WTC11 (cell line): ENCODE results near the gene MITF. TPM values are rescaled to one million over a fixed set of nuclear protein-coding genes. Genes with fewer than 3 reads are reported as not detected.

ENCODE experiments used
- ATAC-seq: fragments of 200-7000 bp; cut with Tn5 transposase; 2 replicates; pipeline ENCODE4 v1.10.0; 2021; ENCODE audit warnings: mild to moderate bottlenecking, moderate library complexity
- CTCF ChIA-PET: fragments of 300-600 bp; sonication (Branson Sonifier 250); formaldehyde crosslinking; loops from one replicate; lab custom pipeline; 2021; ENCODE audit warnings: antibody characterized with exemption; lab: Charles Lee
- POLR2A ChIA-PET: fragments of 350-600 bp; sonication (Branson Sonifier 250); formaldehyde crosslinking; loops from one replicate; lab custom pipeline; 2021; ENCODE audit warnings: antibody characterized with exemption; lab: Charles Lee
- DNase-seq: peaks from one replicate; pipeline ENCODE4 v3.0.0; 2021; ENCODE audit warnings: low spot score
- H3K27ac Mint-ChIP-seq: 2 replicates; pipeline ENCODE4 v1.8.0; 2021; ENCODE audit warnings: mixed read lengths
- H3K27me3 Mint-ChIP-seq: 2 replicates; pipeline ENCODE4 v1.8.0; 2021; ENCODE audit warnings: low read depth, mild to moderate bottlenecking, moderate library complexity, mixed read lengths
- H3K36me3 Mint-ChIP-seq: 2 replicates; pipeline ENCODE4 v1.8.0; 2021; ENCODE audit warnings: mixed read lengths
- H3K4me1 Mint-ChIP-seq: 2 replicates; pipeline ENCODE4 v1.8.0; 2022; ENCODE audit warnings: mixed read lengths
- H3K4me3 Mint-ChIP-seq: 2 replicates; pipeline ENCODE4 v1.8.0; 2021; ENCODE audit warnings: mild to moderate bottlenecking, moderate library complexity, mixed read lengths
- H3K9me3 Mint-ChIP-seq: 2 replicates; pipeline ENCODE4 v1.8.0; 2021; ENCODE audit warnings: mixed read lengths
- ATF6 ChIP-seq: sonication (generic); formaldehyde crosslinking; IDR thresholded peaks from 2 replicates; pipeline ENCODE4 v1.8.1; 2023; ENCODE audit warnings: mild to moderate bottlenecking, missing genetic modification reagents
- CBFB ChIP-seq: sonication (generic); formaldehyde crosslinking; IDR thresholded peaks from 2 replicates; pipeline ENCODE4 v1.8.1; 2022; ENCODE audit warnings: mild to moderate bottlenecking, low read depth, missing genetic modification reagents
- EMX1 ChIP-seq: fragments of 250-450 bp; sonication (Bioruptor Pico); IDR thresholded peaks from 2 replicates; pipeline ENCODE4 v1.8.0; 2021; ENCODE audit warnings: mild to moderate bottlenecking
- IRF1 ChIP-seq: sonication (generic); formaldehyde crosslinking; IDR thresholded peaks from 2 replicates; pipeline ENCODE4 v1.8.0; 2023; ENCODE audit warnings: missing genetic modification reagents
- KAT7 ChIP-seq: sonication (generic); formaldehyde crosslinking; IDR thresholded peaks from 2 replicates; pipeline ENCODE4 v1.8.1; 2023; ENCODE audit warnings: missing genetic modification reagents, mild to moderate bottlenecking, borderline replicate concordance
- MLX ChIP-seq: sonication (generic); formaldehyde crosslinking; IDR thresholded peaks from 2 replicates; pipeline ENCODE4 v1.8.1; 2023; ENCODE audit warnings: mild to moderate bottlenecking, missing genetic modification reagents, moderate library complexity
- MXD4 ChIP-seq: fragments of 250-450 bp; sonication (Bioruptor Pico); IDR thresholded peaks from 2 replicates; pipeline ENCODE4 v1.8.0; 2021; ENCODE audit warnings: mild to moderate bottlenecking, moderate library complexity, borderline replicate concordance
- MYBL2 ChIP-seq: sonication (generic); formaldehyde crosslinking; IDR thresholded peaks from 2 replicates; pipeline ENCODE4 v1.8.1; 2023; ENCODE audit warnings: mild to moderate bottlenecking, moderate library complexity, missing genetic modification reagents
- NFATC4 ChIP-seq: fragments of 250-450 bp; sonication (Bioruptor Pico); IDR thresholded peaks from 2 replicates; pipeline ENCODE4 v1.9.0; 2021; ENCODE audit warnings: mild to moderate bottlenecking
- NR1H2 ChIP-seq: sonication (generic); formaldehyde crosslinking; IDR thresholded peaks from 2 replicates; pipeline ENCODE4 v1.9.0; 2021; ENCODE audit warnings: mild to moderate bottlenecking, moderate library complexity, missing genetic modification reagents
- RORB ChIP-seq: fragments of 250-450 bp; sonication (Bioruptor Pico); IDR thresholded peaks from 2 replicates; pipeline ENCODE4 v1.9.0; 2021; ENCODE audit warnings: mild to moderate bottlenecking
- SP1 ChIP-seq: sonication (generic); formaldehyde crosslinking; conservative IDR thresholded peaks from 2 replicates; pipeline ENCODE4 v1.8.1; 2022; ENCODE audit warnings: missing genetic modification reagents
- ZMAT4 ChIP-seq: fragments of 250-450 bp; sonication (Bioruptor Pico); IDR thresholded peaks from 2 replicates; pipeline ENCODE4 v1.9.0; 2021; ENCODE audit warnings: mild to moderate bottlenecking
- ZNF263 ChIP-seq: sonication (generic); formaldehyde crosslinking; IDR thresholded peaks from 2 replicates; pipeline ENCODE4 v1.8.1; 2022; ENCODE audit warnings: low read depth, mild to moderate bottlenecking, moderate library complexity, missing genetic modification reagents
- total RNA-seq: library from RNA; stranded (reverse); gene quantifications from 3 replicates; pipeline ENCODE4 v1.2.3, GENCODE V29; 2021
- TF ChIP-seq, protein P1 (sequence below): sonication (generic); formaldehyde crosslinking; IDR thresholded peaks from 2 replicates; pipeline ENCODE4 v1.8.0; 2022; ENCODE audit warnings: missing genetic modification reagents
- TF ChIP-seq, protein P2 (sequence below): sonication (generic); formaldehyde crosslinking; IDR thresholded peaks from 2 replicates; pipeline ENCODE4 v1.8.0; 2022; ENCODE audit warnings: mild to moderate bottlenecking, missing genetic modification reagents
- TF ChIP-seq, protein P3 (sequence below): sonication (generic); formaldehyde crosslinking; IDR thresholded peaks from 2 replicates; pipeline ENCODE4 v1.8.1; 2023; ENCODE audit warnings: mild to moderate bottlenecking, moderate library complexity, missing genetic modification reagents
- TF ChIP-seq, protein P4 (sequence below): sonication (generic); formaldehyde crosslinking; IDR thresholded peaks from 2 replicates; pipeline ENCODE4 v1.8.1; 2022; ENCODE audit warnings: mild to moderate bottlenecking, missing genetic modification reagents, moderate library complexity, borderline replicate concordance
- TF ChIP-seq, protein P5 (sequence below): fragments of 250-450 bp; sonication (Bioruptor Pico); IDR thresholded peaks from 2 replicates; pipeline ENCODE4 v1.8.0; 2021; ENCODE audit warnings: mild to moderate bottlenecking

Gene MITF
- total RNA-seq, 1 experiment from 2014 or later, result 1.3 TPM

GRCh38 chr3:69786854-69787253 lies 47.6 kb downstream of the MITF start:
- CTCF ChIA-PET, result interaction anchor here (1.3 kb wide), 1 partner anchor 96 kb away, joined by 3 read pairs; no protein-coding TSS in a partner anchor
- no peak for ATAC-seq
- no peak overlapping the region for H3K4me3 Mint-ChIP-seq
- peaks cover 4% of the 10 kb centered on the region; the same call in 1 of the 2 replicates for H3K9me3 Mint-ChIP-seq
- TF ChIP-seq NR1H2 (CRISPR knock-in tag) (no peak), ZNF263 (CRISPR knock-in tag) (no peak), NFATC4 (CRISPR knock-in tag) (no peak), MYBL2 (no peak)
- TF ChIP-seq, protein P1, sequence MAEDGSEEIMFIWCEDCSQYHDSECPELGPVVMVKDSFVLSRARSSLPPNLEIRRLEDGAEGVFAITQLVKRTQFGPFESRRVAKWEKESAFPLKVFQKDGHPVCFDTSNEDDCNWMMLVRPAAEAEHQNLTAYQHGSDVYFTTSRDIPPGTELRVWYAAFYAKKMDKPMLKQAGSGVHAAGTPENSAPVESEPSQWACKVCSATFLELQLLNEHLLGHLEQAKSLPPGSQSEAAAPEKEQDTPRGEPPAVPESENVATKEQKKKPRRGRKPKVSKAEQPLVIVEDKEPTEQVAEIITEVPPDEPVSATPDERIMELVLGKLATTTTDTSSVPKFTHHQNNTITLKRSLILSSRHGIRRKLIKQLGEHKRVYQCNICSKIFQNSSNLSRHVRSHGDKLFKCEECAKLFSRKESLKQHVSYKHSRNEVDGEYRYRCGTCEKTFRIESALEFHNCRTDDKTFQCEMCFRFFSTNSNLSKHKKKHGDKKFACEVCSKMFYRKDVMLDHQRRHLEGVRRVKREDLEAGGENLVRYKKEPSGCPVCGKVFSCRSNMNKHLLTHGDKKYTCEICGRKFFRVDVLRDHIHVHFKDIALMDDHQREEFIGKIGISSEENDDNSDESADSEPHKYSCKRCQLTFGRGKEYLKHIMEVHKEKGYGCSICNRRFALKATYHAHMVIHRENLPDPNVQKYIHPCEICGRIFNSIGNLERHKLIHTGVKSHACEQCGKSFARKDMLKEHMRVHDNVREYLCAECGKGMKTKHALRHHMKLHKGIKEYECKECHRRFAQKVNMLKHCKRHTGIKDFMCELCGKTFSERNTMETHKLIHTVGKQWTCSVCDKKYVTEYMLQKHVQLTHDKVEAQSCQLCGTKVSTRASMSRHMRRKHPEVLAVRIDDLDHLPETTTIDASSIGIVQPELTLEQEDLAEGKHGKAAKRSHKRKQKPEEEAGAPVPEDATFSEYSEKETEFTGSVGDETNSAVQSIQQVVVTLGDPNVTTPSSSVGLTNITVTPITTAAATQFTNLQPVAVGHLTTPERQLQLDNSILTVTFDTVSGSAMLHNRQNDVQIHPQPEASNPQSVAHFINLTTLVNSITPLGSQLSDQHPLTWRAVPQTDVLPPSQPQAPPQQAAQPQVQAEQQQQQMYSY, result no peak
- TF ChIP-seq, protein P2, sequence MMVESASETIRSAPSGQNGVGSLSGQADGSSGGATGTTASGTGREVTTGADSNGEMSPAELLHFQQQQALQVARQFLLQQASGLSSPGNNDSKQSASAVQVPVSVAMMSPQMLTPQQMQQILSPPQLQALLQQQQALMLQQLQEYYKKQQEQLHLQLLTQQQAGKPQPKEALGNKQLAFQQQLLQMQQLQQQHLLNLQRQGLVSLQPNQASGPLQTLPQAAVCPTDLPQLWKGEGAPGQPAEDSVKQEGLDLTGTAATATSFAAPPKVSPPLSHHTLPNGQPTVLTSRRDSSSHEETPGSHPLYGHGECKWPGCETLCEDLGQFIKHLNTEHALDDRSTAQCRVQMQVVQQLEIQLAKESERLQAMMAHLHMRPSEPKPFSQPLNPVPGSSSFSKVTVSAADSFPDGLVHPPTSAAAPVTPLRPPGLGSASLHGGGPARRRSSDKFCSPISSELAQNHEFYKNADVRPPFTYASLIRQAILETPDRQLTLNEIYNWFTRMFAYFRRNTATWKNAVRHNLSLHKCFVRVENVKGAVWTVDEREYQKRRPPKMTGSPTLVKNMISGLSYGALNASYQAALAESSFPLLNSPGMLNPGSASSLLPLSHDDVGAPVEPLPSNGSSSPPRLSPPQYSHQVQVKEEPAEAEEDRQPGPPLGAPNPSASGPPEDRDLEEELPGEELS (CRISPR knock-in tag), result no peak
- DNase-seq, result no peak
- H3K27me3 Mint-ChIP-seq, result no peaks in the 10 kb centered on the region
- no peaks in the 10 kb centered on the region for H3K36me3 Mint-ChIP-seq
- no peak overlapping the region for H3K27ac Mint-ChIP-seq
- H3K4me1 Mint-ChIP-seq, result peaks cover 11% of the 10 kb centered on the region; the same call in 1 of the 2 replicates
- POLR2A ChIA-PET, result no interaction called here

GRCh38 chr3:69787436-69788168 lies 48.3 kb downstream of the MITF start:
- ATAC-seq, result no peak
- ChIA-PET CTCF (interaction anchor here (1.3 kb wide), 1 partner anchor 97 kb away, joined by 3 read pairs; no protein-coding TSS in a partner anchor), POLR2A (no interaction called here)
- peaks cover 11% of the 10 kb centered on the region; the same call in 1 of the 2 replicates for H3K4me1 Mint-ChIP-seq
- no peaks in the 10 kb centered on the region for H3K27me3 Mint-ChIP-seq
- no peaks in the 10 kb centered on the region for H3K36me3 Mint-ChIP-seq
- H3K4me3 Mint-ChIP-seq, result no peak overlapping the region
- DNase-seq, result no peak
- H3K27ac Mint-ChIP-seq, result no peak overlapping the region
- peaks cover 4% of the 10 kb centered on the region; the same call in 1 of the 2 replicates for H3K9me3 Mint-ChIP-seq
- TF ChIP-seq EMX1 (CRISPR knock-in tag) (no peak), KAT7 (no peak), SP1 (CRISPR knock-in tag) (no peak), IRF1 (CRISPR knock-in tag) (no peak), MLX (CRISPR knock-in tag) (no peak), ATF6 (CRISPR knock-in tag) (no peak), ZMAT4 (CRISPR knock-in tag) (no peak), CBFB (CRISPR knock-in tag) (no peak), RORB (CRISPR knock-in tag) (no peak), MXD4 (CRISPR knock-in tag) (no peak)
- TF ChIP-seq, protein P3, sequence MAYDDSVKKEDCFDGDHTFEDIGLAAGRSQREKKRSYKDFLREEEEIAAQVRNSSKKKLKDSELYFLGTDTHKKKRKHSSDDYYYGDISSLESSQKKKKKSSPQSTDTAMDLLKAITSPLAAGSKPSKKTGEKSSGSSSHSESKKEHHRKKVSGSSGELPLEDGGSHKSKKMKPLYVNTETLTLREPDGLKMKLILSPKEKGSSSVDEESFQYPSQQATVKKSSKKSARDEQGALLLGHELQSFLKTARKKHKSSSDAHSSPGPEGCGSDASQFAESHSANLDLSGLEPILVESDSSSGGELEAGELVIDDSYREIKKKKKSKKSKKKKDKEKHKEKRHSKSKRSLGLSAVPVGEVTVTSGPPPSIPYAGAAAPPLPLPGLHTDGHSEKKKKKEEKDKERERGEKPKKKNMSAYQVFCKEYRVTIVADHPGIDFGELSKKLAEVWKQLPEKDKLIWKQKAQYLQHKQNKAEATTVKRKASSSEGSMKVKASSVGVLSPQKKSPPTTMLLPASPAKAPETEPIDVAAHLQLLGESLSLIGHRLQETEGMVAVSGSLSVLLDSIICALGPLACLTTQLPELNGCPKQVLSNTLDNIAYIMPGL (CRISPR knock-in tag), result no peak
- TF ChIP-seq, protein P4, sequence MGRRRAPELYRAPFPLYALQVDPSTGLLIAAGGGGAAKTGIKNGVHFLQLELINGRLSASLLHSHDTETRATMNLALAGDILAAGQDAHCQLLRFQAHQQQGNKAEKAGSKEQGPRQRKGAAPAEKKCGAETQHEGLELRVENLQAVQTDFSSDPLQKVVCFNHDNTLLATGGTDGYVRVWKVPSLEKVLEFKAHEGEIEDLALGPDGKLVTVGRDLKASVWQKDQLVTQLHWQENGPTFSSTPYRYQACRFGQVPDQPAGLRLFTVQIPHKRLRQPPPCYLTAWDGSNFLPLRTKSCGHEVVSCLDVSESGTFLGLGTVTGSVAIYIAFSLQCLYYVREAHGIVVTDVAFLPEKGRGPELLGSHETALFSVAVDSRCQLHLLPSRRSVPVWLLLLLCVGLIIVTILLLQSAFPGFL (CRISPR knock-in tag), result no peak
- TF ChIP-seq, protein P5, sequence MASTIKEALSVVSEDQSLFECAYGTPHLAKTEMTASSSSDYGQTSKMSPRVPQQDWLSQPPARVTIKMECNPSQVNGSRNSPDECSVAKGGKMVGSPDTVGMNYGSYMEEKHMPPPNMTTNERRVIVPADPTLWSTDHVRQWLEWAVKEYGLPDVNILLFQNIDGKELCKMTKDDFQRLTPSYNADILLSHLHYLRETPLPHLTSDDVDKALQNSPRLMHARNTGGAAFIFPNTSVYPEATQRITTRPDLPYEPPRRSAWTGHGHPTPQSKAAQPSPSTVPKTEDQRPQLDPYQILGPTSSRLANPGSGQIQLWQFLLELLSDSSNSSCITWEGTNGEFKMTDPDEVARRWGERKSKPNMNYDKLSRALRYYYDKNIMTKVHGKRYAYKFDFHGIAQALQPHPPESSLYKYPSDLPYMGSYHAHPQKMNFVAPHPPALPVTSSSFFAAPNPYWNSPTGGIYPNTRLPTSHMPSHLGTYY, result no peak
